ENCODE data around the gene UBE2H.

DNA sequence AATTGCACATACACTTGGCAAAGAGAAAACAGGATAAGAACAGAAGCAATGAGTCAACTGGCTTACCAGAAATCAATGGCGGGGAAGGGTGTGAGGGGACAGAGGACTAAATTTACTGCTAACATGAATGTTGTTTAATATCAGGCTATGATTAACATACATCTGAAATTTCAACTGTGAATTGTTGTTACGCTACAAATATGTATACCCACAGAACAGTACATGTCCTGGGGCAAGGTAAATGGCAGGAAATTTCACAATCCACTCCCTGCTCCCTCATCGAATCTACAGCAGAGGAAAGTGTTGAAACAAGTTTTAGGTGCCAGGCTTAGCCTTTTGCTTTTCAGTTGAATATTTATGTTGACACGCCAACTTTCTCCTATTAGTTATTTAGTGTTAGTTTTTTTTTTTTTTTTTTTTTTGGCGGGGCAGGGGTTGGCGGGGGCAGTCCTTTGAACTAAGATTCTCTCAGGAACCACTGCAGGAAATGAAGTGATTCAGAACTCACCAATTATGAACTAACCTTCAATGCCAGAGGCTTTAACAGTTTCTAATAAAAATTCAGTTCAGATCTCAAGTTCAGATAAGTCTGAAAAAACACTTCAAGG lies 99.0 kb downstream of the UBE2H start:
- TF ChIP-seq, protein P1, sequence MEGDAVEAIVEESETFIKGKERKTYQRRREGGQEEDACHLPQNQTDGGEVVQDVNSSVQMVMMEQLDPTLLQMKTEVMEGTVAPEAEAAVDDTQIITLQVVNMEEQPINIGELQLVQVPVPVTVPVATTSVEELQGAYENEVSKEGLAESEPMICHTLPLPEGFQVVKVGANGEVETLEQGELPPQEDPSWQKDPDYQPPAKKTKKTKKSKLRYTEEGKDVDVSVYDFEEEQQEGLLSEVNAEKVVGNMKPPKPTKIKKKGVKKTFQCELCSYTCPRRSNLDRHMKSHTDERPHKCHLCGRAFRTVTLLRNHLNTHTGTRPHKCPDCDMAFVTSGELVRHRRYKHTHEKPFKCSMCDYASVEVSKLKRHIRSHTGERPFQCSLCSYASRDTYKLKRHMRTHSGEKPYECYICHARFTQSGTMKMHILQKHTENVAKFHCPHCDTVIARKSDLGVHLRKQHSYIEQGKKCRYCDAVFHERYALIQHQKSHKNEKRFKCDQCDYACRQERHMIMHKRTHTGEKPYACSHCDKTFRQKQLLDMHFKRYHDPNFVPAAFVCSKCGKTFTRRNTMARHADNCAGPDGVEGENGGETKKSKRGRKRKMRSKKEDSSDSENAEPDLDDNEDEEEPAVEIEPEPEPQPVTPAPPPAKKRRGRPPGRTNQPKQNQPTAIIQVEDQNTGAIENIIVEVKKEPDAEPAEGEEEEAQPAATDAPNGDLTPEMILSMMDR (IDR thresholded peaks at IDR 0.05), result no peak
- TF ChIP-seq POLR2A (IDR thresholded peaks at IDR 0.05) (no peak), POLR2AphosphoS5 (IDR thresholded peaks at IDR 0.05) (no peak), EP300 (IDR thresholded peaks at IDR 0.05) (no peak)

Data from upper lobe of left lung (tissue), 4 donors.